ENCODE measurements around the gene B4GALT2.
A peak's percentile ranks its signal among the peaks of the same experiment; 100 is the strongest.

Gene B4GALT2

DNA sequence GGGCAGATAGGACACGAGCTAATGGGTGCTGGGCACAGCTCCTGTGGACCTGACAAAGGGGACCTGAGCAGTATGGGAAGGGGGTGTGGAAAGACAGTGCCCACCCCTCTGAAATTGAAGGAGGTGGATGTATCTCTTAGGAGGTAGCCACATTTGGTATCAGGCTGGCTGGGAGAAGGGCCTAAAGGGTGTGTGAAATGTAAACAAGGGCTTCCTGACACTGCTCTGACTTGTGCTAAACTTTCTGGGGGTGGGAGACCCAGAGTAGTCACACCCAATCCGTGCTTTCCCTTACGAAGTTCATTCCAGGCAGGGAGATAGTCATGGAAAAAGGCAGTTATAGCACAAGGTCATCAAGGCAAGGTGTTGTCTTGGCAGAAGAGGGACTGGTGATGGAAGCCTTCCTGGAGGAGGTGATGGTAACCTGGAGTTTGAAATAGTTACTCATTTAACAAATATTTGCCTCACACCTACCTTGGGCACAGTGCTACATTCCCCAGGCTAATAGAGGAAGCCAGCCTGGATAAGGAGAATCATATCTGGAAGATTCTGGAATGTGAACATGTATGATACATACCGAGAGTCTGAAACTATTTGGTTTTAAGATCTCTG lies 7.1 kb downstream of the B4GALT2 start:
- DNase-seq, result no peak

DNA sequence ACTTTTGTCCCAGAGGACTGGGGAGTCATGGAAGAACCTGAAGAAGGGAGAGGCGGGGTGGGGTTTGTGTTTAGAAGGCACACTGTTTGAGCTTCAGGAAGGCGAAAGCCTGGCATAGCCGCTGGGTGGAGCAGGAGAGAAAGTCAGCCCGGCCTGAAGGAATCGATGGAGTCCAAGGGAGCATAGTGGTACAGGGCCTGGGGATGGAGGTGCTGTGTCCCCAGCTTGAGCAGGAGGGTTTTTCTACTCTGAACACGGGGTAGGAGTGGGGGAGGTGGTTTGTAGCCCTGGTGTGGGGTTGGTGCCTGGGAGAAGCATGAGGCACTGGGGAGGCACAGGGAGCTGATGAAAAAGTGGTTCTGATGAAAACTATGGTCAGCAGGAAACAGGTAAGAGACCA lies 7.7 kb downstream of the B4GALT2 start:
- no peak for DNase-seq

DNA sequence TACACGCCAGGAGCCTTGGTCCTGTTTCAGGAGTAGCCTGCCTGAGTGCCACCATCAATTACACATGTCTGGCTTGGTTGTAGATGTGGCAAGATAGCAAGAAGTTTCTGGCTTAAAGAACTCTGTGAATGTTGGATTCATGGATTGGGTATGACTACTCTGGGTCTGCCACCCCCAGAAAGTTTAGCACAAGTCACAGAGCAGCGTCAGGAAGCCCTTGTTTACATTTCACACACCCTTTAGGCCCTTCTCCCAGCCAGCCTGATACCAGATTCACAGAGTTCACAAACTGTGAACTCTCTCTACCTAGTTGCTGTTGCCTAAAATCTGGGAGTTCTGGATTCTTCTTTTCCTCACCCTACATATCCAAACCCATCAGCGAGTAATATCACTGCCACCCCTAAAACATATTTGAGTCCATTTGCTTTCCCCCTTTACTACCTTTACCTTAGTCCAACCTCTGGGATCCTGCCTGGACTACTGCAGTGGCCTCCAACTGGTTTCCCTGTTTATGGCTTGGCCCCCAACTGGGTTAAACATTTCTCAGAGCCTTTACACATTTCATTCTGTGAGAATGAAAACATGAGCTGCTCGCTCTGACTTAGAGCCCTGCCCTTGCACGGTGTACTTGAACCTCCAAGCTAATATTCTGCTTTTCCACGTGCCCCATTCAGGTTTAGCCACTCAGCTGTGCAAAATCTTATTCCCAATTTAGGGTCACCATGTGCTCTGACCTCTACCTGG lies 8.3 kb downstream of the B4GALT2 start:
- no peak for DNase-seq

DNA sequence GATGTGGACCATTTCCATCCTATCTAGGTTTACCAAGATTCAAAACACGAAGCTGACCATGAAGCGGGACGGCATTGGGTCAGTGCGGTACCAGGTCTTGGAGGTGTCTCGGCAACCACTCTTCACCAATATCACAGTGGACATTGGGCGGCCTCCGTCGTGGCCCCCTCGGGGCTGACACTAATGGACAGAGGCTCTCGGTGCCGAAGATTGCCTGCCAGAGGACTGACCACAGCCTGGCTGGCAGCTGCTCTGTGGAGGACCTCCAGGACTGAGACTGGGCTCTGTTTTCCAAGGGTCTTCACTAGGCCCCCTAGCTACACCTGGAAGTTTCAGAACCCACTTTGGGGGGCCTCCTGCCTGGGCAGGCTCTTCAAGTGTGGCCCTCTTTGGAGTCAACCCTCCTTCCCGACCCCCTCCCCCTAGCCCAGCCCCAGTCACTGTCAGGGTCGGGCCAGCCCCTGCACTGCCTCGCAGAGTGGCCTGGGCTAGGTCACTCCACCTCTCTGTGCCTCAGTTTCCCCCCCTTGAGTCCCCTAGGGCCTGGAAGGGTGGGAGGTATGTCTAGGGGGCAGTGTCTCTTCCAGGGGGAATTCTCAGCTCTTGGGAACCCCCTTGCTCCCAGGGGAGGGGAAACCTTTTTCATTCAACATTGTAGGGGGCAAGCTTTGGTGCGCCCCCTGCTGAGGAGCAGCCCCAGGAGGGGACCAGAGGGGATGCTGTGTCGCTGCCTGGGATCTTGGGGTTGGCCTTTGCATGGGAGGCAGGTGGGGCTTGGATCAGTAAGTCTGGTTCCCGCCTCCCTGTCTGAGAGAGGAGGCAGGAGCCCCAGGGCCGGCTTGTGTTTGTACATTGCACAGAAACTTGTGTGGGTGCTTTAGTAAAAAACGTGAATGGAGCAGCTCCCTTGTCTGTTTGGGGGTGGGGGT lies 11.5 kb downstream of the B4GALT2 start:
- DNase-seq, result no peak

DNA sequence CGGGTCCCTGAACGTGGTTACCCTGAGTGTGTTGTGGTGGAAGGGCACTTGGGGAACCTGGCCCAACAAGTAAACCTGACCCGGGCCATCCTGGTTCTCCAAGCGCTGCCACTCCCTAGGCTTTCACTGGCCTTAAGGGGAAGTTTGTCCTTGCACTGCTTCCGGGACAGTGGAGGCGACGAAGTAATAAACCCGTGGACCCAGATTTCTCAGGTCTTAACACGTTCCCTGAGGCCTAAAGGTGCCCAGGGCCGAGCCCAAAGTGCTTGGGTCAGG lies 12.1 kb downstream of the B4GALT2 start:
- DNase-seq, result no peak

DNA sequence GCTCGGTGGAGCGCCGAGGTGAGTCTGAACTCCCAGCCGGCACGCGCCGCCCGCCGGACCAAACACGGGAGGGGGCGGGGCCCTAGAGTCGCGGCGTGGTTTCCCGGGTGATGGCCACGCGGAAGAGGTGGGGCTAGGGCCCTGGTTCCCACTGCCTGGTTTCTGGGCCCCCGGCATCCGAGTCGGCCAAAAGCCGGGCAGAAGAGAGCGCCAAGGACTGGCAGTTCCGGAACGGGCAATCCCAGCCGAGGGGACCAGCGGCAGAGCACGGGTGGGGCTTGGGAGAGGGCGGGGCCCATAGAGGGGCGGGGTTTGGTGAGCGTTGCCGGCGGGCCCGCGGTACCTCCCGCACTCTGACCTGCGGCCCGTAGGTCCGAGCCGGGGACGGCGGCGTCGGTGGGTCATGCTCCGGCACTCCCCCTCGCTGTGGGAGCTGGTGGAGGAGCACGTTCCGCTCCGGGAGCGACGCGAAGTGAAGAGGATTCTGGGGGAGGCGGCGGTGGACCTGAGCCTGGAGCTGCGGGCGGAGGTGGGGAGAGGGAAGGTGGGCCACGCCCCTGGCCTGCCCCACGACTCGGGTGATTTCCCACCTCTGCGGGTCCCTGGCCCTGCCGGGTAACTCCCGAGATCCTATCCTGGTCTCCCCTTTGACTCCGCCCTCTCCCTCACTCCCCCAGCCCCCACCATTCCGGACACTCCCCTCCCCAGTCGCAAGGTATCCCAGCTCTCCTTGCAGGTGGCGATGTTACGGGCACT lies 12.6 kb downstream of the B4GALT2 start, which contains the start of gene CCDC24:
Gene CCDC24, plus strand, starts transcription at position 124 of the 756 bp plus-strand sequence. Its CDS starts 280 bp downstream, at position 404.
- DNase-seq, result peak; percentile 20 to 65 (median 38)

DNA sequence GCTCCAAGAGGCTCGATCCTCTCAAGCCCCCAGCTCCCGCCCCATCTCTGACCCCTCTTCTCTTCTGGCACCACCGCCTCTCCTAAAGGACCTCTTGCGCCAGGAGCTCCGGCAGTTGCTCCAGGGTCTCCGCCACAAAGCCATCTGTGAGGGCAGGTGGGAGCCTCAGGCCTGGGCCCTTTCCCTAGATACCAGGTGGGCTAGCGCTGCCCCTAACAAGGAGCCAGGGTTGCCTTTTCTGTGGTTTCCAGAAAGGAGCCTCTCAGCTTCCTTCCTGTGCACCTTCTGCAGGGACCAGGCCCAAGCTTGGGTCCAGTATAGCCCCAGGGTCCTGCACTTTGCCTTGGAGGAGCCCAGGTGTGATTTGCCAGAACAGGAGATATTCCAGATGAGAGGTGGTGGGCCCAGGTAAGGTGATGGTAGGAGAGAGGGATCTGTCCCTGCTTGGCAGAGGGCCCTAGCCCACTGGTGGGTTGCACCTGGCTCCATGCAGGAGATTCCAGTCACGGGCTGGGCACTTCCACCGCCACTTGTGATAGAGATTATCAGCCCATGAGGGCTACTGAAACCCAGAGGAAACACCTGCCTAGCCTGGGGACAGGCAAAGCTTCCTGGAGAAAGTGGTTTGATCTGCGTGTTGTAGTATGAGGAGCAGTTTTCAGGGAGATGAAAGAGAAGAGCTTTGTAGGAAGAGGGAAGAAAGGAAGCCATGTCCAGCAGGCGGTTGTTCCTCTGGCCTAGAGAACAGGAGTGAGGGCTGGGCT lies 13.4 kb downstream of the B4GALT2 start:
- no peak for DNase-seq

DNA sequence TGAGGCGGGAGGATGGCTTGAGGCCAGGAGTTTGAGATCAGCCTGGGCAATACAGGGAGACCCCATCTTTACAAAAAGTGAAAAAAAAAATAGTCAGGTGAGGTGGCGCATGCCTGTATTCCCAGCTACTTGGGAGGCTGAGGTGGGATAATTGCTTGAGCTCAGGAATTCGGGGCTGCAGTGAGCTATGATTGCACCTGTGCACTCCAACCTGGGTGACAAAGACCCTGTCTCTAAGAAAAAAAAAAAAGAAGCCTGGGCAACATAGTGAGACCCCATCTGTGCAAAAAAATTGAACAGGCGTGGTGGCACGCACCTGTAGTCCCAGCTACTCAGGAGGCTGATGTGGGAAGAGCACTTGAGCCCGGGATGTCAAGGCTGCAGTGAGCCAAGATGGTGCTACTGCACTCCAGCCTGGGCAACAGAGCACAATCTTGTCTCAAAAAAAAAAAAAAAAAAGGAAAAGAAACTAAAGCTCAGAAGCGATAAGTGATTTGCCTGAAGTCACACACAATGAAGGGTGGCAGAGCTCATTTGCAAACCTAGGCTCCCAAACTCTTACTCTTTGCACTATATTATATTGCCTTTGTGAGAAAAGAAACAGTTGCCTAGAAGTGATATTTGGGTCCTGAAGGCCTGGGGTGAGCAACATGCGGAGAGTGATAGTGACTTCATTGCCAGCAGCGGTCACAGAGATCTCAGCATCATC lies 14.3 kb downstream of the B4GALT2 start:
- DNase-seq, result no peak

DNA sequence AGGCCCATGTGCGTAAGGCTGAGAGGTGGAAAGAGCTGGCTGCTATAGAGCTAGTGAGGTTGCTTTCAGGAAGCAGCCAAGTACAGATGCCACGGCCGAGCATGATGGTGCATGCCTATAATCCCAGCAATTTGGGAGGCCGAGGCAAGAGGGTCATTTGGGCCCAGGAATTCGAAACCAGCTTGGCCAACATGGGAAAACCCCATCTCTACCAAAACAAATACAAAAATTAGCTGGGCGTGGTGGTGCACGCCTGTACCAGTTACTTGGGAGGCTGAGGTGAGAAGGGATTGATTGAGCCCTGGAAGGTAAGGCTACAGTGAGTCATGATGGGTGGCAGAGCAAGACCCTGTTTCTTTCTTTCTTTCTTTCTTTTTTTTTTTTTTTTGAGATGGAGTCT lies 15.1 kb downstream of the B4GALT2 start:
- DNase-seq, result no peak

DNA sequence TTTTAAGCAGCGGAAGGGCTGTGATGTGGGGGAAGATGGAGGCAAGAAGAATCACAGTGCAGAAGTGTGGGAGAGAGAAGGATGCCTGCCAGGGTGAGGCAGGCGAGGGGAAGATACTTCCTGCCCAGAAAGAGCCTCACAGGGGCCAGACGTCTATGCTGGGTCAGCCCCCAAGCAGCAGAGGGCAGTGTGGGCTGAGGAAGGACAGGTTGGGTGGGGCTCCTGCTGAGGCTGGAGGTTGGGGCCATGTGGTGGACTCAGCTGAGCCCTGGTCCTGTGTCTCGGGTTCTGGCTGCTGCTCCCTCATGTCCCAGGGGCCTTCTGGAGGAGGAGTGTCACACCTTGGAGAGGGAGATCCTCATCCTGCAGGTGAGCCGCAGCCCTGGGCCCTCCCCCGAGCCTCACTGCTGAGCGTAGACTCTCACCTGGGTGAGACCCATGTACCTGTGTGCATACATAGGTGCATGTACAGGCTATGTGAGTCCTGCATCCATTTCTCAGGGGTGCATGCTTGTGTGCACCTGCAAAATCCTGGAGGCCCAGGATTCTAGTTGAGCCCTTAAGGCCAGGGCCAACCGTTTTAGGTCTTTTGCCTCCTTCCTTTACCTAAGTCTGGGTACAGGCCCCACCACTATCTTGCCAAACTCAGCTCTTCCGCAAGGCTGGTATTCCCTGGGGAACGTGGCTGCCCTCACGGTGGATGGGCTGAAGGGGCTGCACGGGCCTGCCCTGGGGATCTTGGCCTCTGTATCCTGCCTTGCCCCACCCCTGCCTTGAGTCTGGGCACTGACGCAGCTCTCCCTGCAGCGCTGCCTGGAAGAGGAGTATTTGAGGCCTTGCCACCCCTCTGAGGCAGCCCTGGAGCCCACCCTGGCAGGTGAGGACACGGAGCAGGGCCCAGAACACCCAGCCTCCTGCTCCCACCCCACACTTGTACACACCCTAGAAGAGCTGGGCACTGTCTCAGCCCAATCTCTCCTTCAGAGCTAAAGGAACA lies 16.1 kb downstream of the B4GALT2 start:
- no peak for DNase-seq

DNA sequence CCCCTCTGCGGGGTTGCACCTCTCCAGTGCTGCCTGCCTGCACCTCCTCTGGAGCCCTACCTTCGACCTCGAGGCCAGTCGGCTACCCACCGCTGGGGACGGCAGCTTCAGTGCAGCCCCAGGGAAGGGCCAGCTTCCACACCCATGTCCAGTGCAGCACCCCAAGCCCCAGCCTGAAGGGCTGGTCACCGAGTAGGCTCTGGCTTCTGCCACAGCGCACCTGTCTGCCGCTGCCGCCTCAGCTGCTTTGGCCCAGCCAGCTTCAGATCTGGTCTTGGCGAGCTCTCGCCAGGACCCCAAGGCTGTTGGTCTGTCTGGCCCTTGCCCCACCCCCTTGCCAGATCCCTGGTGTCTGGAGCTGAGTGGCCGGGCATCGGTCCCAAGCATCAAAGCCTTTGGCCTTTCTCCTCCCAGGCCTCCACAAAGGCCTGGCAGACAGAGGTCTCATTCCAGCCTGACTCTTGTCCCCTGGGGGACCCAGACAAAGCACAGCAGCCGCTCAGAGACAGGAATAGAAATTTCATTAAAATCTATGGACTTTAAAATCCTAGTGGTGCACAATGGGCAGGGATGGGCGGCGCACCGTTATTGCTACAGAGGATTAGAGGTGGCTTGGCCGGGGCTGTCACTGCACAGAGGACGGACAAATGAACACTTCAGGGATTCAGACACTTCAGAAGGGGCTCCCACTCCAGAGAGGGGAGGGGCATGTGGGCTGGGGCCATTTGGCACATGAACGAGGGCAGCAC lies 17.1 kb downstream of the B4GALT2 start:
- no peak for DNase-seq

DNA sequence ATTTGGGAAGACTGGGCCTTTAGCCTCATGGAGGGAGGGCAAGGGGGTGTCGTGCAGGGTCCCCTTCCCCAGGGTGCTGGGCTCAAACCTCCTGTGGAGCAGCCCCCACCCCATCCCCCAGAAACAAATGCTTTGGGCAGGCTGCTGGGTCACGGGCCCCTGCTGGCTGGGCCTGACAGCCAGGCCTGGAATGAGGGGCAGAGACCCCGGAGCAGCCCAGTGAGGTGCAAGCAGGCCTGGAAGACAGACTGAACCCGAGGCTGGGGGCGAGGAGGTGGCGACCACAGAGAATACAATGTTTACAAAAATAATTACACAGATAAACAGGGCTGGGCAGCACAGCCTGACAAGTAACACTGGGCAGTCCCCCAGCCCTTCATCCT lies 17.7 kb downstream of the B4GALT2 start:
- no peak for DNase-seq

DNA sequence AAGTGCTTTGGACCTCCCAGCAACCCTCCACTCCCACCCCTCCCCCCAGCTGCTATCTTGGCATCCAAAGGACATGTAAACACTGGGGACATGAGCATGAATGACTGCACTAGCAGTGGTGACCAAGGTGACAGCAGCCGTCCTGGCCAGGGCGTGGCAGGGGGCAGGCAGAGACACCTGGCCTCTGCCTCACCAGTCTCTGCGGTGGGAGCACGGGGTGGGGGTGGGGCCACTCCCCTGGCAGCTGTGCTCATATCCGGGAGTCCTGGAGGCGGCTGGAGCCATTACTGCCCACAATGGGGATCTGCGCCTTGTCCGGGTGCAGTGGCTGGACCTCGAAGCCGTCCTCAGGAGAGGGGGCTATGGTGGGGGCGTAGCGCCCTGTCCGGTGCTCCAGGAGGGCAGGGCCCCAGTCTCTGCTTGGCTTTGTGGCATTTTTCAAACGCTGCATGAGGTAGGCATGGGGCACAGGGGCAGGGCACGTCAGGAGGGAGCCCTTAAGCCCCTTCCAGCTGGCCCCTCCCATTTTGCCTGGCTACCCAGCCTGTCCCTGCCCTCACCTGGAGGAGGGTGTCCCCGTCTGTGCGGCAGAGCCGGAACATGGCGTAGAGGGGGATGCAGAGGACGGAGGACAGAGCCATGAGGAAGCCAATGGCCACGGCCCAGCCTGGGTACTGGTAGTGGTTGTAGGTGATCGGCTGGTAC lies 18.4 kb downstream of the B4GALT2 start:
- no peak for DNase-seq

DNA sequence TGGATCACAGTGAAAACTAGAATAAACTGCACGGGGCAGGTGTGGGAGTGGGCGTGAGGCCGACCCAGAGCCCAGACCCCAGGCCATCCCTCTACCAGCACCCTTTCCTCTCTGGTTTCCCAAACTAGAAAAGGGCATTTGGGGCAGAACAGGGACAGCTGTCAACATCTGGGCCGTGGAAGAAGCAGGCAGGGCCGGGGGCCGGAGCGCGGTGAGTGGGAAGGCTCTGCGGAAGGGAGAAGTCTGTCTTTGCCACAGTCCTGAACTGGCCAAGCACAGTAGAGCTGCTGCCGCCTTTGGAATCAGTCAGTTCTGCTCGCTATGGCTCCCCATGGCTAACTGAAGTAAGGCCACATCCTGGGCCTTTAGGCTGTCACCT lies 19.0 kb downstream of the B4GALT2 start:
- DNase-seq, result no peak

DNA sequence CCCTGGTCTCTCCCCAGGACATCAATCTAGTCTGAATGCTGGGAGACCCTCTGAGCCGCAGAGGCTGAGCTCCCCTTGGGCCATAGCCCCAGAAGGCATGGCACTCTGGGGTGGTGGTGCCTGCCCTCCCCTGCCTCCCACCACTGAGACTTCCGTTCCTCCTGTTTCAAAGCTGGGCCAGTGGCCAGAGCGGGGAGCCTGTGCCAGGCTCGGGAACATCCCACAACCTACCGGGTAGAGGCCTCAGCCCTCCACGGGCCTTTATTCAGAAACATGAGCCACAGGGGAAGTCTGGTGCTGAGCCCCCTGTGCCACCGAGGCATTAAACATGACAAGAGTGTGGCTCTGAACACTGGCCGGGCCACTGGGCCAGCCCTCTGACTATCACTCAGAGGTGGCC lies 20.4 kb downstream of the B4GALT2 start:
- DNase-seq, result no peak

DNA sequence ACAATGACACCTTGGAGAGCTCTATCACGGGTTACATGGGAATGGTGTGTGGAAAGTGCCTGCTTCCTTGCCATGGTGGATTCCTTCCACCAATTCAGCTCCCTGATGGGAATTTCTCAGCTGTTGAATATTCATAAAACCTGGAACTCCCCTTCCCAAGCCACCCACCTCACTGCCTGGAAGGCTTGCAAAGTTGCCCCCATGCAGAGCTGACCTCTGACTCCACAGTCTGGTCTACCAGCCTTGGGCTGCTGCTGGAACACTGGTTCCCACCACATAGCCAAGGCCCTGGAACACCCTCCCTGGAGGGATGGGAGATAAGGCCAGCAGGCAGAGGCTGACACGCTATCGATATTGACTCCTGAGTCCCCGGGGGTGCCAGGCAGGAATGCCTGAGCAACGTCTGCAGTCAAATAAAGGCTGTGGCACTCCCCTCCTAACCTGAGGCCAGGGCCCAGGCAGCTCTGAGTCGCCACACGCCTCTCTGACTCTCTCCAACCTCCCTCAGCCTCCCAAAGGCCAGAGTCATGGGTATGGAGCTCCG lies 21.2 kb downstream of the B4GALT2 start:
- no peak for DNase-seq

DNA sequence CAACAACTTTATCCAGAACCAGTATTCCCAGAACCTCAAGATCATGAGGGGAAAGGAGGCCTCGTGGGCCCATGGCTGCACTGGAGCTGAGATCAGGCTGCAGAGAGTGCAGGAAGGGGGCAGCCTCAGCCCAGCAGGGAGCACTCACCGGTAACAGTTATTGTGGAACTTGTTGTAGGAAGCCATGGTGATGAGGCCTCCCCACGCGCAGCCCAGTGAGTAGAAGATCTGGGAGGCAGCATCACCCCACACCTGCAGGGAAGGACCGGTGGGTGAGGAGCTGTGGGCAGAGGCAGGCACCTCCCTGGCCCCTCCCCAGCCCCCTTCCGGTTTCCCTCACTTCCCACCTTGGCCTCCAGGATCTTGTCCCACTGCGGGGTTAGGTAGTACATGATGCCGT lies 23.2 kb downstream of the B4GALT2 start:
- DNase-seq, result no peak

DNA sequence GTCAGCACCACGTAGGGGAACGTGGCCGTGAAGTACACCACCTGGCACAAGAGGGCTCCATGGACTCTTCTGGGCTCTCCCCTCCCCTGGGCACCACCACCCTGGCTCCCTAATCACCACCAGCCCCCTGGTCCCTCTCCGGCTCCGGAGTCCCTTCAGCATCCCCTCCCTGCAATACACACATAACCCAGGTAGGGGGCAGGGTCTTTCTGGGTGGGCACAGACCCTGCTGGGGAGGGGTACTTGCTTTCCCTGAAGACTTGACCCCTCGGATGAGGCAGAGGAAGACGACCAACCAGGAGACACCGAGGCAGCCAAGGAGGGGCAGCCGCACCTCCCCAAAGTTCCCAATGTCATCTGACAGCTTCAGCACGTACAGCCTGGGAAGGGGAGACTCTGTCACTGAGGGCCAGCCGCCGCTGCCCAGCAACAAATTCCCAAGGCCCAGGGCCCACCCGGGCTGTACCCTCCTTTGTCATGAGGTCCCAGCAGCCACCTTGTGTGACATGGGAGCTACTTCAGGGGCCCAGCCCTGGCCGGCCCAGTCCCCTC lies 23.7 kb downstream of the B4GALT2 start:
- no peak for DNase-seq

Data from activated naive CD4-positive, alpha-beta T cell (primary cell).